Stomach (tissue), 9 donors: ENCODE data around the gene TBC1D5. TPM values are rescaled to one million over a fixed set of nuclear protein-coding genes. Genes with fewer than 3 reads are reported as not detected.

Experiments used
- DNase-seq, 2 donors: peaks; one replicate each; pipeline versions ENCODE4 v3.0.0 to v3.0.0-alpha.2; 2013 to 2019
- H3K27ac ChIP-seq, 5 donors: fragments of 200-600 bp in 4 of 5; sonication (generic) in 4 of 5; one replicate each; pipeline ENCODE4 v1.5.1; 2013 to 2019; ENCODE audit warnings: mild to moderate bottlenecking in 1 of 5, moderate library complexity in 1 of 5
- H3K27me3 ChIP-seq, 3 donors: fragments of 200-600 bp; sonication (generic); one replicate each; pipeline ENCODE4 v1.5.1; 2017 to 2019; ENCODE audit warnings: mixed run types in 1 of 3
- H3K36me3 ChIP-seq, 4 donors: fragments of 200-600 bp; sonication (generic); 1 replicate in 3 of 4; 2 replicates in 1 of 4; pipeline ENCODE4 v1.5.1; 2016 to 2019
- H3K4me1 ChIP-seq, 4 donors: fragments of 200-600 bp; sonication (generic); one replicate each; pipeline ENCODE4 v1.5.1; 2016 to 2019
- H3K4me3 ChIP-seq, 4 donors: fragments of 200-600 bp; sonication (generic) in 3 of 4; one replicate each; pipeline ENCODE4 v1.5.1; 2016 to 2019; ENCODE audit warnings: mild to moderate bottlenecking in 1 of 4
- H3K9me3 ChIP-seq, 4 donors: fragments of 200-600 bp; sonication (generic); one replicate each; pipeline ENCODE4 v1.5.1; 2016 to 2019
- EP300 ChIP-seq: sonication (generic); formaldehyde crosslinking; IDR thresholded peaks from one replicate; pipeline ENCODE4 v1.6.1; 2017; ENCODE audit warnings: antibody characterized with exemption
- POLR2A ChIP-seq, 4 donors: fragments of 450-650 bp; IDR thresholded peaks; one replicate each; pipeline ENCODE4 v1.6.1; 2016; ENCODE audit warnings: antibody characterized with exemption in 4 of 4, control low read depth in 2 of 4, mild to moderate bottlenecking in 1 of 4, moderate library complexity in 1 of 4
- POLR2AphosphoS5 ChIP-seq, 3 donors: sonication (generic); formaldehyde crosslinking; IDR thresholded peaks; one replicate each; pipeline ENCODE4 v1.6.1; 2016; ENCODE audit warnings: antibody characterized with exemption in 3 of 3
- WGBS, 5 donors: extraction: QIAGEN DNeasy Blood & Tissue Kit in 3 of 5; methylation state at CpG; one replicate each; pipeline versions ENCODE4 v1.1.5 to v1.1.7; 2013 to 2018; 5-methylcytosine and 5-hydroxymethylcytosine counted together
- intact Hi-C: fragments of 100-400 bp; cut with DNase I; formaldehyde crosslinking; loops from one replicate; pipeline ENCODE4 v1.15.1; 2023; ENCODE audit warnings: low total_unique reads
- polyA plus RNA-seq, 3 donors: library from polyadenylated mRNA; stranded (reverse); fragments of 200-250 nt; gene quantifications; one replicate each; pipeline ENCODE4 v1.2.3, GENCODE V29; 2013
- total RNA-seq, 5 donors: library from RNA; depleted of rRNA; stranded (reverse); fragments of >200 nt; gene quantifications; one replicate each; pipeline versions ENCODE4 v1.1.0 to v1.2.3, GENCODE V29; 2014 to 2016
- TF ChIP-seq, protein P1 (sequence below), 7 experiments: fragments of 450-650 bp in 4 of 7; fragments of 200-600 bp in 3 of 7; sonication (generic) in 3 of 7; IDR thresholded peaks; one replicate each; pipeline ENCODE4 v1.5.1; 2016 to 2019; ENCODE audit warnings: antibody characterized with exemption in 7 of 7, control low read depth in 2 of 7, mild to moderate bottlenecking in 1 of 7
- donor health status: healthy with polysubstance abuse.
- donor health status: Bipolar disorder and iron deficiency.
- donor health status: healthy.

Gene TBC1D5
- total and polyA plus RNA-seq, 8 donors: 4.7 to 75.1 (median 32.0) TPM

DNA sequence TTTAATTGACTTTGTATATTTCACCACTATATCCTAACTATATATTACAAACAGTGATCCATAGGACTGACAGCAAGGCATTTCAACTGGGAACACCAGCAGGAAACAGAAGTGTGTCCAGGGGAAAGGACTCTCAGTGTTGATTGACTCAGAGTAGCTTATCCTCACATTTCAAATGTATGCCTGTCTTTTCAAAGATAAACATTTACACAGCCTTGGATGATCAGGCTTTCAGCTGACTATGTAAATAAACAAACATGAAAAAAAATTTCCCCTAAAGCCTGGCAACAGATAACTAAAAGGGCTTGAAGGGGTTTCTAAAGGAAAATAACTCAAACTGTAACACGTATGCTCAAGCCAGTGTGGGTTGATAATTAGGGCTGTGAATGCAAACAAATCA is 321.8 kb downstream of the TBC1D5 start:
- Histone ChIP-seq H3K4me3 (no peak overlapping the region), H3K27me3 (no peaks in the 10 kb centered on the region), H3K4me1 (peaks cover 0 to 14% (median 6%) of the 10 kb centered on the region in 4 donors), H3K36me3 (no peaks in the 10 kb centered on the region), H3K9me3 (no peaks in the 10 kb centered on the region), H3K27ac (no peak overlapping the region)
- WGBS, 5 donors: 25 to 54% (median 43%) methylated on average over 1 of the region's 1 CpG
- intact Hi-C loops: no loop called here
- peak in 1 of 2 donors; percentile 14 for DNase-seq
- TF ChIP-seq EP300: no peak
- TF ChIP-seq POLR2A (IDR thresholded peaks at IDR 0.05): no peak

DNA sequence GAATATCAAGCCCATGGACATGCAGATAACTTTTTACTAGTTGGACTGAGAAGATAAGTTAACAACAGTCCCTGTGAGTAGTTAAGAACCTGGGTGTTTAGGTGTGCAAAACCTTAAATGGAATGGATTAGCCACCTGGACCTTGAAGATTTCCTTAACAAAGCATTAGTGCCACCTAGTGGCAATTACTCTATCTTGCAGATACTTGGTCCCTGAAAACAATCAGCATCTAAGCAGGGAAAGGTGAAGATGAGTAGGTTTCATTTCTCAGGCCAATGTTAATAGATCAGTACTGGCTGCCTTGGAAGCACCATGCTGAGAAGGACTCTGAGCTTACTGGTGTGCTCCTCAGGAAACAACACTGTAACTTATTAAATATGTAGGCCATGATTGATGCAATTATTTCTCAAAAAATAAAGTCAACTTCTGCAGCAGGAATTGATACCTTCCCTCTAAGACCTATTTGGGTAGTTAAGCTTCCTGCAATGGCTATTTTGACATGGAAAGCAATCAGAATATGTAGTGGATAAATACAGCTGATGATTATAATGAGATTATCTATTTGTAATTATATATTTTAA is 329.4 kb downstream of the TBC1D5 start:
- H3K9me3 ChIP-seq: no peaks in the 10 kb centered on the region
- no peak overlapping the region for H3K27ac ChIP-seq
- intact Hi-C loops: loop anchor here (10.0 kb wide), 1 partner anchor 158 kb away; no protein-coding TSS in a partner anchor
- H3K36me3 ChIP-seq: no peaks in the 10 kb centered on the region
- no peaks in the 10 kb centered on the region for H3K27me3 ChIP-seq
- DNase-seq: peak in 1 of 2 donors; percentile 70
- TF ChIP-seq POLR2AphosphoS5 (IDR thresholded peaks at IDR 0.05): no peak
- TF ChIP-seq, protein P1, sequence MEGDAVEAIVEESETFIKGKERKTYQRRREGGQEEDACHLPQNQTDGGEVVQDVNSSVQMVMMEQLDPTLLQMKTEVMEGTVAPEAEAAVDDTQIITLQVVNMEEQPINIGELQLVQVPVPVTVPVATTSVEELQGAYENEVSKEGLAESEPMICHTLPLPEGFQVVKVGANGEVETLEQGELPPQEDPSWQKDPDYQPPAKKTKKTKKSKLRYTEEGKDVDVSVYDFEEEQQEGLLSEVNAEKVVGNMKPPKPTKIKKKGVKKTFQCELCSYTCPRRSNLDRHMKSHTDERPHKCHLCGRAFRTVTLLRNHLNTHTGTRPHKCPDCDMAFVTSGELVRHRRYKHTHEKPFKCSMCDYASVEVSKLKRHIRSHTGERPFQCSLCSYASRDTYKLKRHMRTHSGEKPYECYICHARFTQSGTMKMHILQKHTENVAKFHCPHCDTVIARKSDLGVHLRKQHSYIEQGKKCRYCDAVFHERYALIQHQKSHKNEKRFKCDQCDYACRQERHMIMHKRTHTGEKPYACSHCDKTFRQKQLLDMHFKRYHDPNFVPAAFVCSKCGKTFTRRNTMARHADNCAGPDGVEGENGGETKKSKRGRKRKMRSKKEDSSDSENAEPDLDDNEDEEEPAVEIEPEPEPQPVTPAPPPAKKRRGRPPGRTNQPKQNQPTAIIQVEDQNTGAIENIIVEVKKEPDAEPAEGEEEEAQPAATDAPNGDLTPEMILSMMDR (IDR thresholded peaks at IDR 0.05): peak in 5 of 7 experiments; percentile 55 to 76 (median 72)
- H3K4me1 ChIP-seq: no peaks in the 10 kb centered on the region
- H3K4me3 ChIP-seq: no peak overlapping the region

DNA sequence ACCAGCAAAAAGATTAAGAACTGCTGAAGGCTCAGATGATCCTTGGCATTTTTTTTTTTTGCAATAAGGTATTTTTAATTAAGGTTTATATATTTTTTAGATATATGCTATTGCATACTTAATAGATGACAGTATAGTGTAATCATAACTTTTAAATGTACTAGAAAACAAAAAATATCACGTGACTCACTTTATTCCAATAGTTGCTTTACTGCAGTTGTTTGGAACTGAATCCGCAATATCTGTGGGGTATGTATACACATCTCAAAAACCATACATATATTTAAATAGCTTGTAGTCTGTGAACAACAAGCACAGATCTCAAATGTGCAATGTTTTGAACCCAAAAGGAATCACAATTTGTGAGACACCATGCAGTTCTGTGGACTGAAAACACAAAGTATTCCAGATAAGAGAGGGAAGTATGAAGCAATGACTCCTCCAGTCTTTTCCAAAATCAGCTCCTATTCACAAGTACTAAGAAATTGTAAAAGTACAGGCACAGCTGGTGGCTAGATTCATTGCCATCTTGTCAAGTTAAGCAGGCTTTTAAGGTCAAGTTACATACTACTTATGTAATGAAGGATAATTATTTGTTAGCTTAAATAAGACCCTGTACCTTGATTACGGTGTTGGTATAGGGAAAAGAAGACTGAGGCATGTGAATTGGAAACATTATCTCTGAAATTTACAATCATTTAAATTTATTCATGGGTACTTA is 331.1 kb downstream of the TBC1D5 start:
- Histone ChIP-seq H3K27me3 (no peaks in the 10 kb centered on the region), H3K36me3 (peaks cover 0 to under 1% (median 0%) of the 10 kb centered on the region in 4 donors), H3K4me3 (no peak overlapping the region), H3K4me1 (no peaks in the 10 kb centered on the region), H3K9me3 (no peaks in the 10 kb centered on the region), H3K27ac (no peak overlapping the region)
- WGBS, 5 donors: 84 to 92% (median 91%) methylated on average over 3 of the region's 3 CpGs
- no peak for TF ChIP-seq POLR2A (IDR thresholded peaks at IDR 0.05)
- TF ChIP-seq EP300: no peak
- TF ChIP-seq, protein P1 (IDR thresholded peaks at IDR 0.05): no peak
- TF ChIP-seq POLR2AphosphoS5 (IDR thresholded peaks at IDR 0.05): no peak
- intact Hi-C loops: loop anchor here (10.0 kb wide), 1 partner anchor 157 kb away; no protein-coding TSS in a partner anchor
- DNase-seq: no peak

DNA sequence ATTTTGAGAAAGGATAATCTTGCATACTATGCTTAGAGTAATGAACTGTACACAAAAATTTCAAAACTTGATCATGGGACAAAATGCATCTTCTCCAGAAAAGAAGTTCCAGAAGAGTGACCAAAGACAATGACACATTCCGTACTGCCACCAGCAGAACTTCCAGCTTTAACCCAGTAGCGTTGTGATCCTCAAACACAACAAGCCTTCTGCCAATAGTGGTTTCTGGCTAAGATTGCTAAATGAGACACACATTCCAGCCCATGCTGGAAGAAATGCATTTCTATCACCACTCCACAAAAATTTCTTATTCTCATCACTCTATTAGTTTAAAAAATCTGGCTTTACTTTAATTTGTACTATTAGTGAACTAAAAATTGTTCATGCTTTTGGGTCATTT is 334.9 kb downstream of the TBC1D5 start:
- DNase-seq: no peak

More for the DNA sequence above, 334.9 kb downstream of the TBC1D5 start:
- H3K36me3 ChIP-seq: peaks cover 4 to 23% (median 12%) of the 10 kb centered on the region in 4 donors
- no peak overlapping the region for H3K4me3 ChIP-seq
- H3K9me3 ChIP-seq: no peaks in the 10 kb centered on the region
- WGBS, 5 donors: 87 to 95% (median 91%) methylated on average over 2 of the region's 2 CpGs
- no peaks in the 10 kb centered on the region for H3K27me3 ChIP-seq
- intact Hi-C loops: no loop called here
- H3K27ac ChIP-seq: no peak overlapping the region
- H3K4me1 ChIP-seq: no peaks in the 10 kb centered on the region
- TF ChIP-seq, protein P1 (IDR thresholded peaks at IDR 0.05): no peak
- TF ChIP-seq EP300: no peak
- no peak for TF ChIP-seq POLR2AphosphoS5 (IDR thresholded peaks at IDR 0.05)
- no peak for TF ChIP-seq POLR2A (IDR thresholded peaks at IDR 0.05)
